PFSK-1 (cell line): ENCODE results near the gene ARHGAP42.

Experiments used
- POLR2AphosphoS5 ChIP-seq: IDR thresholded peaks from 2 replicates; pipeline ENCODE4 v1.6.1; 2012; ENCODE audit warnings: low read depth, mild to moderate bottlenecking, control low read depth, low read length, moderate library complexity
- REST ChIP-seq, 2 experiments: IDR thresholded peaks; 2 replicates each; pipeline versions ENCODE4 v1.6.1 to v1.8.0; 2011 to 2012; ENCODE audit warnings: low read depth in 2 of 2, low read length in 2 of 2, control low read depth in 1 of 2, inconsistent platforms in 1 of 2, mild to moderate bottlenecking in 1 of 2, moderate library complexity in 1 of 2; ENCODE audit not compliant: insufficient read depth in 1 of 2

- no peak for TF ChIP-seq REST (IDR thresholded peaks at IDR 0.05; ENCODE audit: insufficient read depth in 1 of 2, low read depth in 2 of 2, low read length in 2 of 2)
- no peak for TF ChIP-seq POLR2AphosphoS5
Observed at GRCh38 chr11:100908746-100909145, 221.7 kb downstream of the ARHGAP42 start.
